K562 (cell line): Measurements from ENCODE around the gene DCAF10. TPM values are rescaled to one million over a fixed set of nuclear protein-coding genes. Genes with fewer than 3 reads are reported as not detected.
A peak's percentile ranks its signal among the peaks of the same experiment; 100 is the strongest.

Experiments
- C11orf30 ChIP-seq: fragments of 450-650 bp; IDR thresholded peaks from 2 replicates; pipeline ENCODE4 v1.6.1; 2016; ENCODE audit warnings: low read depth, mild to moderate bottlenecking
- CCAR2 ChIP-seq: fragments of 200-400 bp; formaldehyde crosslinking; IDR thresholded peaks from 2 replicates; pipeline ENCODE4 v1.6.1; 2017; ENCODE audit warnings: mild to moderate bottlenecking, low read depth, low read length
- DPF2 ChIP-seq: fragments of 450-650 bp; IDR thresholded peaks from 2 replicates; pipeline ENCODE4 v1.6.1; 2016
- ESRRB ChIP-seq: fragments of 250-450 bp; sonication (Bioruptor Pico); IDR thresholded peaks from 2 replicates; pipeline ENCODE4 v1.5.0; 2020; ENCODE audit warnings: mild to moderate bottlenecking, moderate library complexity, borderline replicate concordance
- GTF2F1 ChIP-seq: IDR thresholded peaks from 2 replicates; pipeline ENCODE4 v1.6.1; 2011; ENCODE audit warnings: low read depth, low read length, improper control_type of control experiment
- HMG20B ChIP-seq: fragments of 250-450 bp; sonication (Bioruptor Pico); IDR thresholded peaks from 2 replicates; pipeline ENCODE4 v1.5.0; 2021; ENCODE audit warnings: mild to moderate bottlenecking
- HSF4 ChIP-seq: fragments of 250-450 bp; sonication (Bioruptor Pico); IDR thresholded peaks from 2 replicates; pipeline ENCODE4 v2.1.2; 2022; ENCODE audit warnings: mild to moderate bottlenecking, moderate library complexity, borderline replicate concordance
- JUND ChIP-seq, 2 experiments: IDR thresholded peaks; 2 replicates in 1 of 2; 3 replicates in 1 of 2; pipeline ENCODE4 v1.6.1; 2011; ENCODE audit warnings: borderline replicate concordance in 2 of 2, low read depth in 2 of 2, low read length in 2 of 2, improper control_type of control experiment in 1 of 2, missing biosample characterization in 1 of 2, missing genetic modification characterization in 1 of 2, missing genetic modification reagents in 1 of 2
- KDM1A ChIP-seq, 2 experiments: fragments of 450-650 bp; IDR thresholded peaks; 2 replicates each; pipeline ENCODE4 v1.6.1; 2016; ENCODE audit warnings: mild to moderate bottlenecking in 2 of 2
- KLF13 ChIP-seq: fragments of 450-650 bp; IDR thresholded peaks from 2 replicates; pipeline ENCODE4 v1.6.1; 2016; ENCODE audit warnings: missing genetic modification characterization, low read depth, mild to moderate bottlenecking, missing compliant biosample characterization, moderate library complexity, borderline replicate concordance
- MEIS2 ChIP-seq: fragments of 450-650 bp; IDR thresholded peaks from 2 replicates; pipeline ENCODE4 v1.6.1; 2014; ENCODE audit warnings: mild to moderate bottlenecking; ENCODE audit not compliant: partially characterized antibody
- MIER1 ChIP-seq: fragments of 450-650 bp; IDR thresholded peaks from 2 replicates; pipeline ENCODE4 v1.6.1; 2016; ENCODE audit warnings: antibody characterized with exemption, mild to moderate bottlenecking, low read depth
- NBN ChIP-seq: fragments of 450-650 bp; IDR thresholded peaks from 2 replicates; pipeline ENCODE4 v1.6.1; 2016; ENCODE audit warnings: low read depth, mild to moderate bottlenecking
- NFE2 ChIP-seq: IDR thresholded peaks from 2 replicates; pipeline ENCODE4 v1.6.1; 2014; ENCODE audit warnings: antibody characterized with exemption, low read depth
- NONO ChIP-seq, 2 experiments: fragments of 200-400 bp in 1 of 2; fragments of 450-650 bp in 1 of 2; formaldehyde crosslinking in 1 of 2; IDR thresholded peaks; 2 replicates each; pipeline ENCODE4 v1.6.1; 2017; ENCODE audit warnings: low read depth in 2 of 2, mild to moderate bottlenecking in 2 of 2, moderate library complexity in 2 of 2, low read length in 1 of 2
- NR2C1 ChIP-seq, 2 experiments: fragments of 450-650 bp; IDR thresholded peaks; 2 replicates each; pipeline ENCODE4 v1.6.1; 2017; ENCODE audit warnings: mild to moderate bottlenecking in 2 of 2, antibody characterized with exemption in 1 of 2, inconsistent platforms in 1 of 2, missing compliant biosample characterization in 1 of 2, missing genetic modification characterization in 1 of 2
- POU5F1 ChIP-seq: fragments of 150-350 bp; IDR thresholded peaks from 2 replicates; pipeline ENCODE4 v1.6.1; 2014; ENCODE audit warnings: borderline replicate concordance, low read length, low read depth, mild to moderate bottlenecking; ENCODE audit not compliant: partially characterized antibody
- PPARD ChIP-seq: fragments of 250-450 bp; sonication (Bioruptor Pico); IDR thresholded peaks from 2 replicates; pipeline ENCODE4 v1.8.0; 2022; ENCODE audit warnings: inconsistent platforms, mild to moderate bottlenecking, moderate library complexity
- PRMT5 ChIP-seq: sonication (generic); formaldehyde crosslinking; IDR thresholded peaks from 2 replicates; pipeline ENCODE4 v1.5.0; 2020; ENCODE audit warnings: missing genetic modification reagents
- SMARCC2 ChIP-seq: fragments of 450-650 bp; IDR thresholded peaks from 2 replicates; pipeline ENCODE4 v1.6.1; 2017; ENCODE audit warnings: antibody characterized with exemption, moderate library complexity, mild to moderate bottlenecking, low read depth
- TAL1 ChIP-seq: fragments of 450-650 bp; IDR thresholded peaks from 2 replicates; pipeline ENCODE4 v1.6.1; 2016; ENCODE audit warnings: mild to moderate bottlenecking
- TFAM ChIP-seq: fragments of 250-450 bp; sonication (Bioruptor Pico); conservative IDR thresholded peaks from 2 replicates; pipeline ENCODE4 v1.5.0; 2021; ENCODE audit warnings: mild to moderate bottlenecking, moderate library complexity
- U2AF2 ChIP-seq: fragments of 200-400 bp; formaldehyde crosslinking; optimal IDR thresholded peaks from 2 replicates; pipeline ENCODE3; 2017; ENCODE audit warnings: low read depth, mild to moderate bottlenecking, low read length
- ZC3H11A ChIP-seq: IDR thresholded peaks from 2 replicates; pipeline ENCODE4 v1.6.1; 2012; ENCODE audit warnings: low read depth, low read length, improper control_type of control experiment
- ZNF239 ChIP-seq: fragments of 250-450 bp; sonication (Bioruptor Pico); IDR thresholded peaks from 2 replicates; pipeline ENCODE4 v1.4.0; 2020; ENCODE audit warnings: mild to moderate bottlenecking
- ZNF311 ChIP-seq: fragments of 250-450 bp; sonication (Bioruptor Pico); IDR thresholded peaks from 2 replicates; pipeline ENCODE4 v1.4.0; 2020; ENCODE audit warnings: mild to moderate bottlenecking, moderate library complexity
- ZNF518B ChIP-seq: fragments of 250-450 bp; sonication (Bioruptor Pico); IDR thresholded peaks from 2 replicates; pipeline ENCODE4 v1.5.0; 2021; ENCODE audit warnings: mild to moderate bottlenecking, moderate library complexity
- polyA plus RNA-seq, 8 experiments: library from polyadenylated mRNA; depleted of rRNA in 4 of 8; stranded (reverse) in 5 of 8; unstranded in 3 of 8; fragments of >200 nt; fragmentation: Nextera tagmentation in 2 of 8; fragmentation: Illumina TruSeq in 1 of 8; extraction: Ambion mirVana in 2 of 8; extraction: Trizol in 1 of 8; gene quantifications; 2 replicates each; pipeline versions ENCODE4 v1.2.1 to v1.2.3, GENCODE V29; 2011 to 2014; ENCODE audit warnings: inconsistent platforms in 1 of 8, missing spikeins in 1 of 8
- total RNA-seq, 7 experiments: library from RNA; depleted of rRNA in 6 of 7; stranded (reverse); fragments of >200 nt in 6 of 7; fragmentation: Illumina TruSeq in 2 of 7; extraction: Trizol in 2 of 7; gene quantifications; 2 replicates each; pipeline versions ENCODE4 v1.2.1 to v1.2.3, GENCODE V29; 2011 to 2021; ENCODE audit warnings: low replicate concordance in 1 of 7

The DCAF10 gene
- total and polyA plus RNA-seq, 9 of the 15 experiments (the other 6 are each of a cell fraction or from before 2014, with no cell fraction given), result 6.8 to 40.1 (median 16.9) TPM

DNA sequence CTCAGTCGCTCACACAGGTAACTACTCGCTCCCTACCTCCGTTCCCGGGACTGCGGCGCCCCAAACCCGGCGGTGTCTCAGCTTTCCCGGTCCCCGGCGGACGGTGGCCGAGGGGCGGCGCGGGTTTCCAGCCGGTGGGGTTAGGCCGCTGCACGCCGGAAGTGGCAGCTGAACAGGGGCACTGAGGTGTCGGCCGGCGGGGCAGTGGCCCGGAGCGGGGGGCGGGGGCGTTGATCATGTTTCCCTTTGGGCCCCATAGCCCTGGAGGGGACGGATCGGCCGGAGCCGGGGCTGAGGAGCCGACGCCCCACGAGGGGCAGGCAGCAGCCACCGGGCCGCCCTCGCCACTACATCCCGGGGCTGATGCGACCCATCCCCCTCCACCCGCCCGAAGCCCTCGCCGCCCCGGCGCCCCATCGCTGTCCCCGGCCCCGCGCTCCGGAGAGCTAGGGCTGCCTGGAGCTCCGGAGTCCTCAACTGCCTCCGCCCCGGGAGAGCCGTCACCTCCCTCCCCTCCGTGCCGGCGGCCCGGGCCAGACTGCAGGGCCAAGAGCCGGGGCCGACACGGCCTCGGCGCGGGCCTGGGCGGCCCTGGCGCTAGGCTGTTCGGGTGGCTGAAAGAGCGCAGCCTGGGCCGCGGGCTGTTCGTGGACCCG lies at the start of gene DCAF10 (continued):
- TF ChIP-seq ZNF518B (no peak), C11orf30 (peak; percentile 95), MEIS2 (no peak), SMARCC2 (no peak), ZNF311 (CRISPR knock-in tag) (no peak), PRMT5 (CRISPR knock-in tag) (no peak; the same call in 1 of the 2 replicates), ZNF239 (CRISPR knock-in tag) (peak; percentile 70), JUND (IDR thresholded peaks at IDR 0.05; ENCODE audit: borderline replicate concordance, low read depth, low read length) (peak; percentile 82), JUND (tag; IDR thresholded peaks at IDR 0.05; ENCODE audit: borderline replicate concordance, low read depth, low read length) (no peak; the same call in 2 of the 3 replicates), NBN (peak; percentile 93), TAL1 (no peak), NR2C1 (IDR thresholded peaks at IDR 0.05) (peak; percentile 82), NR2C1 (tag; IDR thresholded peaks at IDR 0.05) (peak; percentile 92), TFAM (no peak), HSF4 (CRISPR knock-in tag) (no peak; the same call in 1 of the 2 replicates), NFE2 (peak; percentile 32; the same call in 1 of the 2 replicates), U2AF2 (no peak), POU5F1 (no peak), PPARD (no peak), NONO (IDR thresholded peaks at IDR 0.05; ENCODE audit: low read depth in 2 of 2, low read length in 1 of 2) (peak in 1 of 2 experiments; percentile 81; a peak in 2 of 4 replicates), CCAR2 (no peak), ZC3H11A (peak; percentile 95), MIER1 (no peak; the same call in 1 of the 2 replicates), KDM1A (IDR thresholded peaks at IDR 0.05) (peak in 1 of 2 experiments; percentile 63; a peak in 1 of 4 replicates), KLF13 (tag) (peak; percentile 96), ESRRB (CRISPR knock-in tag) (no peak), GTF2F1 (peak; percentile 81; the same call in 1 of the 2 replicates), DPF2 (peak; percentile 53; the same call in 1 of the 2 replicates), HMG20B (CRISPR knock-in tag) (no peak)
